B cell (primary cell): Measurements from ENCODE around the gene NFYC. TPM values are rescaled to one million over a fixed set of nuclear protein-coding genes. Genes with fewer than 3 reads are reported as not detected.

Experiments used
- ATAC-seq: fragments of 200-7000 bp; cut with Tn5 transposase; one replicate; pipeline ENCODE4 v1.10.0; 2021; ENCODE audit warnings: low read depth, mild to moderate bottlenecking, moderate number of reproducible peaks, moderate library complexity
- CTCF ChIA-PET: fragments of 350-600 bp; sonication (Branson Sonifier 250); formaldehyde crosslinking; loops from one replicate; lab custom pipeline; 2021; ENCODE audit warnings: antibody characterized with exemption, inconsistent platforms; lab: Charles Lee
- POLR2A ChIA-PET: fragments of 350-600 bp; sonication (Branson Sonifier 250); formaldehyde crosslinking; loops from one replicate; lab custom pipeline; 2021; ENCODE audit warnings: antibody characterized with exemption; lab: Charles Lee
- DNase-seq: peaks from one replicate; pipeline ENCODE4 v3.0.0; 2013
- H2AFZ ChIP-seq: 2 replicates; pipeline ENCODE4 v1.6.1; 2012; ENCODE audit warnings: mild to moderate bottlenecking, low read depth, low read length; ENCODE audit not compliant: insufficient read depth, poor library complexity, severe bottlenecking
- H3K27ac ChIP-seq, 2 donors: 1 replicate in 1 of 2; 2 replicates in 1 of 2; pipeline ENCODE4 v1.5.1; 2012 to 2013; ENCODE audit warnings: low read length in 2 of 2, mild to moderate bottlenecking in 2 of 2, moderate library complexity in 1 of 2
- H3K27me3 ChIP-seq, 4 experiments: fragments of 200-600 bp in 1 of 4; sonication (generic) in 1 of 4; replicated peaks in 1 of 4; 1 replicate in 2 of 4; 2 replicates in 2 of 4; pipeline versions ENCODE4 v1.6.1 to v1.7.0; 2013 to 2016; ENCODE audit warnings: low read length in 3 of 4, mild to moderate bottlenecking in 2 of 4, mixed read lengths in 1 of 4, moderate library complexity in 1 of 4; ENCODE audit not compliant: insufficient read depth in 4 of 4, control insufficient read depth in 3 of 4; ENCODE audit errors: control extremely low read depth in 1 of 4
- H3K36me3 ChIP-seq, 2 experiments: replicated peaks in 1 of 2; 1 replicate in 1 of 2; 2 replicates in 1 of 2; pipeline versions ENCODE4 v1.6.1 to v1.7.1; 2013; ENCODE audit warnings: low read length in 1 of 2; ENCODE audit not compliant: insufficient read depth in 2 of 2, control insufficient read depth in 1 of 2; ENCODE audit errors: control extremely low read depth in 1 of 2, extremely low read depth in 1 of 2
- H3K4me1 ChIP-seq, 2 donors: fragments of 200-600 bp in 1 of 2; sonication (generic) in 1 of 2; 1 replicate in 1 of 2; 2 replicates in 1 of 2; pipeline versions ENCODE4 v1.5.1 to v1.6.1; 2013 to 2017; ENCODE audit warnings: low read length in 2 of 2; ENCODE audit not compliant: control insufficient read depth in 2 of 2, insufficient read depth in 2 of 2
- H3K4me2 ChIP-seq: replicated peaks from 2 replicates; pipeline ENCODE3; 2012; ENCODE audit warnings: mild to moderate bottlenecking, low read depth, low read length; ENCODE audit not compliant: poor library complexity, severe bottlenecking
- H3K4me3 ChIP-seq, 5 experiments: fragments of 200-600 bp in 1 of 5; sonication (generic) in 1 of 5; 1 replicate in 3 of 5; 2 replicates in 2 of 5; pipeline versions ENCODE4 v1.5.1 to v1.7.0; 2011 to 2016; ENCODE audit warnings: low read length in 4 of 5, mild to moderate bottlenecking in 4 of 5, low read depth in 2 of 5, control low read depth in 1 of 5, moderate library complexity in 1 of 5; ENCODE audit not compliant: insufficient read depth in 1 of 5; ENCODE audit errors: control extremely low read depth in 1 of 5, extremely low read depth in 1 of 5
- H3K79me2 ChIP-seq: fragments of 200-600 bp; sonication (generic); one replicate; pipeline ENCODE4 v1.6.0; 2016; ENCODE audit warnings: low read length; ENCODE audit not compliant: control insufficient read depth, insufficient read depth
- H3K9ac ChIP-seq: fragments of 200-600 bp; sonication (generic); 2 replicates; pipeline ENCODE4 v1.6.1; 2017; ENCODE audit warnings: mild to moderate bottlenecking, low read length, moderate library complexity
- H3K9me3 ChIP-seq, 3 donors: one replicate each; pipeline versions ENCODE4 v1.6.1 to v1.7.1; 2013; ENCODE audit warnings: low read length in 2 of 3; ENCODE audit not compliant: control insufficient read depth in 2 of 3, insufficient read depth in 1 of 3; ENCODE audit errors: control extremely low read depth in 1 of 3
- H4K20me1 ChIP-seq: 2 replicates; pipeline ENCODE4 v1.6.0; 2012; ENCODE audit warnings: mild to moderate bottlenecking, low read length; ENCODE audit not compliant: insufficient read depth, control insufficient read depth, poor library complexity, severe bottlenecking
- H3K27ac Mint-ChIP-seq: one replicate; pipeline ENCODE4 v1.8.0; 2021; ENCODE audit warnings: mixed read lengths
- H3K27me3 Mint-ChIP-seq: one replicate; pipeline ENCODE4 v1.8.0; 2021; ENCODE audit warnings: mixed read lengths
- H3K4me1 Mint-ChIP-seq: one replicate; pipeline ENCODE4 v1.8.0; 2021; ENCODE audit warnings: mixed read lengths
- H3K4me3 Mint-ChIP-seq: one replicate; pipeline ENCODE4 v1.8.0; 2021; ENCODE audit warnings: mixed read lengths
- H3K9me3 Mint-ChIP-seq: one replicate; pipeline ENCODE4 v1.8.0; 2022; ENCODE audit warnings: mixed read lengths; ENCODE audit not compliant: insufficient read depth
- EZH2 ChIP-seq: IDR thresholded peaks from 2 replicates; pipeline ENCODE4 v1.6.1; 2012; ENCODE audit warnings: borderline replicate concordance, low read depth, mild to moderate bottlenecking, moderate library complexity, low read length; ENCODE audit not compliant: insufficient read depth, poor library complexity, severe bottlenecking
- WGBS: methylation state at CpG from one replicate; pipeline ENCODE4 v1.1.5; 2013; ENCODE audit warnings: missing lambda C conversion rate; ENCODE audit not compliant: insufficient coverage; 5-methylcytosine and 5-hydroxymethylcytosine counted together
- intact Hi-C: fragments of 100-400 bp; cut with micrococcal nuclease; formaldehyde crosslinking; loops from one replicate; pipeline ENCODE4 v1.10.0; 2022
- polyA plus RNA-seq: library from polyadenylated mRNA; depleted of rRNA; stranded (reverse); fragments of >200 nt; gene quantifications from 2 replicates; pipeline ENCODE4 v1.2.3, GENCODE V29; 2012
- total RNA-seq, 2 donors: library from RNA; stranded (reverse); fragments of 120-200 nt in 1 of 2; gene quantifications; 1 replicate in 1 of 2; 2 replicates in 1 of 2; pipeline versions ENCODE4 v1.2.3 to v1.2.4, GENCODE V29; 2013 to 2022
- TF ChIP-seq, protein P1 (sequence below): fragments of 200-600 bp; IDR thresholded peaks from one replicate; pipeline ENCODE4 v1.8.0; 2022; ENCODE audit warnings: antibody characterized with exemption, mild to moderate bottlenecking

The NFYC gene
- total and polyA plus RNA-seq, 2 donors (not counting 1 experiment from before 2014, with no cell fraction given), result 88.7 to 123 TPM

DNA sequence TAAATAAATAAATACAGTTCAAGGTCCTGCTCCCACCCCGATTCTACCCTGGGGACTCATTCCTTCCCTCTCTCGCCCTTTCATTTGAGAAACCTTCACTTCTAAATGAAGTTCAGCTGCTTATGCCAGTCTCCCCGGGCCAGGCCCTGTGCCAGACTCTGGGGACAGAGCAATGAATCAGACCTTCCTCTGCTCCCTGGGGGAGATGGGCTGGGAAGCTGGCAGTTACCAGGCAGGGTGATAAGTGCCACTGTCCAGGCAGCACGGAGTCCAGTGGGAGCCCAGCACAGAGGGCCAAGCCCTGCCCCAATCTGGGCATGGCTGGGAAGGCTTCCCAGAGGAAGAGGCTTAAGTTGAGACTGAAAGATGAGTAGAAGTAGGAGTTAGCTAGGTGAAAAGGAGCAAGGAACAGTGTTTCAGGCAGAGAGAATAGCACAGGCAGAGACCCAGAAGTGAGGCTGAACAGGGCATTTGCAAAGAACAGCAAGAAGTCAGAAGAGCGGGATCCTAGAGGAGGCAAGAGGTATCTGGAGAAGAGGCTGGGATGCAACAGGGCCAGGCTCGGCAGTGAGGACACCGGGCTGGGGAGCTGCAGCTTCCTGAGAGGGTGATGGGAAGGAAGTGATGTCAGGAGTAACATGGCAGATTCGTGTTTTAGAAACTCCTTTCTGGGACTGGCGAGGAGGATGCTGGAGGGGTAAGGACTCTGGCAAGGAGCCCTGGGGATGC is 105.6 kb downstream of the NFYC start:
- Mint-ChIP-seq H3K27me3 (no peaks in the 10 kb centered on the region), H3K4me1 (peaks cover 28% of the 10 kb centered on the region), H3K4me3 (peak overlapping the region; percentile 6), H3K27ac (no peak overlapping the region), H3K9me3 (no peaks in the 10 kb centered on the region)
- Histone ChIP-seq H3K27me3 (no peaks in the 10 kb centered on the region), H3K27ac (no peak overlapping the region), H4K20me1 (no peaks in the 10 kb centered on the region), H3K9me3 (no peaks in the 10 kb centered on the region), H3K9ac (no peak overlapping the region), H3K79me2 (no peaks in the 10 kb centered on the region), H3K4me2 (peak overlapping the region; percentile 20), H3K36me3 (no peaks in the 10 kb centered on the region), H3K4me3 (no peak overlapping the region), H3K4me1 (peaks cover 12 to 31% of the 10 kb centered on the region in 2 donors), H2AFZ (peak overlapping the region; percentile 58)
- ATAC-seq (no peak), DNase-seq (no peak)
- TF ChIP-seq, protein P1, sequence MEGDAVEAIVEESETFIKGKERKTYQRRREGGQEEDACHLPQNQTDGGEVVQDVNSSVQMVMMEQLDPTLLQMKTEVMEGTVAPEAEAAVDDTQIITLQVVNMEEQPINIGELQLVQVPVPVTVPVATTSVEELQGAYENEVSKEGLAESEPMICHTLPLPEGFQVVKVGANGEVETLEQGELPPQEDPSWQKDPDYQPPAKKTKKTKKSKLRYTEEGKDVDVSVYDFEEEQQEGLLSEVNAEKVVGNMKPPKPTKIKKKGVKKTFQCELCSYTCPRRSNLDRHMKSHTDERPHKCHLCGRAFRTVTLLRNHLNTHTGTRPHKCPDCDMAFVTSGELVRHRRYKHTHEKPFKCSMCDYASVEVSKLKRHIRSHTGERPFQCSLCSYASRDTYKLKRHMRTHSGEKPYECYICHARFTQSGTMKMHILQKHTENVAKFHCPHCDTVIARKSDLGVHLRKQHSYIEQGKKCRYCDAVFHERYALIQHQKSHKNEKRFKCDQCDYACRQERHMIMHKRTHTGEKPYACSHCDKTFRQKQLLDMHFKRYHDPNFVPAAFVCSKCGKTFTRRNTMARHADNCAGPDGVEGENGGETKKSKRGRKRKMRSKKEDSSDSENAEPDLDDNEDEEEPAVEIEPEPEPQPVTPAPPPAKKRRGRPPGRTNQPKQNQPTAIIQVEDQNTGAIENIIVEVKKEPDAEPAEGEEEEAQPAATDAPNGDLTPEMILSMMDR, result no peak
- TF ChIP-seq EZH2, result no peak
- CTCF ChIA-PET, result interaction anchor here (1.7 to 3.1 kb wide), 2 partner anchors 22 to 25 kb away, joined by 5 to 15 read pairs; no protein-coding TSS in a partner anchor
- 68% methylated on average over 7 of the region's 9 CpGs for WGBS
- POLR2A ChIA-PET, result interaction anchor here (0.7 kb wide), 1 partner anchor 17 kb away, joined by 3 read pairs; no protein-coding TSS in a partner anchor
- intact Hi-C loops, result no loop called here

DNA sequence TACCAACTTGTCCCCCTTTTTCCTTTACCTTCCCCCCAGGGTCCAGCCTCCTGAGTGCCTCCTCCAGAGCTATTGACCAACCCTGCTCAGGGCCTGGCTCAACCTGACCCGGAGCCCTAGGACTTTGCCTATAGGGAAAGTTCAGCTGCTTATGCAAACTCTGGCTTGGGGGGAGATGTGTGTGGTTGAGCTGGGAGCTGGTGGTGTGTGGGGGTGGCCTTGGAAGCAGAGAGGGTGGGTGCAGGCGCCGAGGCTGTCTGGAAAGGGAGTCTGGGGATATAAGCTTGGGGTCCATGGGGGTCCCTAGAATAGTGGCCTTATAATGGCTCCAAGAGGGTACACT is 106.1 kb downstream of the NFYC start:
- no peak overlapping the region for H3K27ac Mint-ChIP-seq
- H3K9ac ChIP-seq, result no peak overlapping the region
- peaks cover 30% of the 10 kb centered on the region for H3K4me1 Mint-ChIP-seq
- peak overlapping the region; percentile 20 for H3K4me2 ChIP-seq
- no peaks in the 10 kb centered on the region for H3K79me2 ChIP-seq
- H3K36me3 ChIP-seq, result no peaks in the 10 kb centered on the region
- CTCF ChIA-PET, result interaction anchor here (1.7 to 3.1 kb wide), 2 partner anchors 23 to 26 kb away, joined by 5 to 15 read pairs; no protein-coding TSS in a partner anchor
- peaks cover 12 to 33% of the 10 kb centered on the region in 2 donors for H3K4me1 ChIP-seq
- H3K27me3 Mint-ChIP-seq, result no peaks in the 10 kb centered on the region
- TF ChIP-seq EZH2, result no peak
- TF ChIP-seq, protein P1, result no peak
- intact Hi-C loops, result no loop called here
- no peak overlapping the region for H3K4me3 Mint-ChIP-seq
- H3K27me3 ChIP-seq, result no peaks in the 10 kb centered on the region
- no peak for ATAC-seq
- WGBS, result 90% methylated on average over 3 of the region's 3 CpGs
- H4K20me1 ChIP-seq, result no peaks in the 10 kb centered on the region
- no peaks in the 10 kb centered on the region for H3K9me3 ChIP-seq
- no peak for DNase-seq
- POLR2A ChIA-PET, result no interaction called here
- peak overlapping the region; percentile 58 for H2AFZ ChIP-seq
- H3K4me3 ChIP-seq, result no peak overlapping the region
- no peak overlapping the region for H3K27ac ChIP-seq
- H3K9me3 Mint-ChIP-seq, result no peaks in the 10 kb centered on the region
